H1 (cell line): ENCODE data around the gene GCSAM. TPM values are rescaled to one million over a fixed set of nuclear protein-coding genes. Genes with fewer than 3 reads are reported as not detected.

ENCODE experiments used
- CTCF ChIA-PET: fragments of 300-600 bp; sonication (Branson Sonifier 250); formaldehyde crosslinking; loops from one replicate; lab custom pipeline; 2021; ENCODE audit not compliant: partially characterized antibody; lab: Charles Lee
- POLR2A ChIA-PET: fragments of 300-600 bp; sonication (Branson Sonifier 250); formaldehyde crosslinking; loops from one replicate; lab custom pipeline; 2021; ENCODE audit warnings: inconsistent platforms; ENCODE audit not compliant: partially characterized antibody; lab: Charles Lee
- DNase-seq, 2 experiments: peaks; one replicate each; pipeline versions ENCODE4 v3.0.0 to v3.0.0-alpha.2; 2010 to 2022; ENCODE audit warnings: low spot score in 2 of 2, low read depth in 1 of 2, mixed read lengths in 1 of 2
- FAIRE-seq: peaks from 2 replicates; lab custom pipeline; 2011; peaks lifted over from hg19 to GRCh38; lab: Jason Lieb, UNC
- H2AFZ ChIP-seq: 2 replicates; pipeline ENCODE4 v1.8.1; 2012; ENCODE audit warnings: low read length, inconsistent platforms
- H2AK5ac ChIP-seq: 2 replicates; pipeline ENCODE4 v1.6.1; 2013; ENCODE audit warnings: low read depth, low read length
- H2BK120ac ChIP-seq: replicated peaks from 2 replicates; pipeline ENCODE3; 2013; ENCODE audit warnings: low read depth, low read length, inconsistent platforms
- H2BK12ac ChIP-seq: 2 replicates; pipeline ENCODE4 v1.6.1; 2013; ENCODE audit warnings: low read depth, low read length
- H2BK15ac ChIP-seq: 2 replicates; pipeline ENCODE4 v1.6.1; 2013; ENCODE audit warnings: low read length
- H2BK20ac ChIP-seq: 2 replicates; pipeline ENCODE4 v1.6.1; 2013; ENCODE audit warnings: low read length
- H2BK5ac ChIP-seq: 2 replicates; pipeline ENCODE4 v1.6.1; 2013; ENCODE audit warnings: low read depth, low read length
- H3K14ac ChIP-seq: 2 replicates; pipeline ENCODE4 v1.6.1; 2013; ENCODE audit warnings: inconsistent platforms; ENCODE audit not compliant: insufficient read length
- H3K18ac ChIP-seq: 2 replicates; pipeline ENCODE4 v1.6.1; 2013; ENCODE audit warnings: low read length; ENCODE audit errors: extremely low read depth
- H3K23ac ChIP-seq: 2 replicates; pipeline ENCODE4 v1.6.1; 2013; ENCODE audit warnings: inconsistent platforms; ENCODE audit not compliant: insufficient read length
- H3K23me2 ChIP-seq: 2 replicates; pipeline ENCODE4 v1.6.1; 2013; ENCODE audit warnings: low read depth, low read length
- H3K27ac ChIP-seq: 2 replicates; pipeline ENCODE4 v1.6.1; 2011; ENCODE audit warnings: low read depth, low read length, inconsistent platforms
- H3K27me3 ChIP-seq, 4 experiments: replicated peaks in 1 of 4; 1 replicate in 1 of 4; 2 replicates in 3 of 4; pipeline versions ENCODE4 v1.6.1 to v1.8.1; 2011 to 2013; ENCODE audit warnings: low read length in 3 of 4, mild to moderate bottlenecking in 3 of 4, inconsistent platforms in 2 of 4, mixed read lengths in 2 of 4, moderate library complexity in 1 of 4; ENCODE audit not compliant: control insufficient read depth in 3 of 4, insufficient read depth in 3 of 4; ENCODE audit errors: extremely low read depth in 1 of 4
- H3K36me3 ChIP-seq, 4 experiments: 2 replicates each; pipeline versions ENCODE4 v1.6.1 to v1.8.1; 2011 to 2013; ENCODE audit warnings: mild to moderate bottlenecking in 4 of 4, low read length in 3 of 4, moderate library complexity in 2 of 4, control low read depth in 1 of 4, inconsistent platforms in 1 of 4; ENCODE audit not compliant: insufficient read depth in 4 of 4, control insufficient read depth in 2 of 4
- H3K4ac ChIP-seq: replicated peaks from 2 replicates; pipeline ENCODE3; 2013; ENCODE audit warnings: low read length, low read depth, mixed read lengths, inconsistent platforms; ENCODE audit not compliant: insufficient read length
- H3K4me1 ChIP-seq, 4 experiments: replicated peaks in 1 of 4; 1 replicate in 1 of 4; 2 replicates in 3 of 4; pipeline versions ENCODE4 v1.6.1 to v1.8.1; 2011 to 2013; ENCODE audit warnings: low read length in 3 of 4, inconsistent platforms in 2 of 4, mixed read lengths in 1 of 4; ENCODE audit not compliant: insufficient read depth in 4 of 4, control insufficient read depth in 3 of 4
- H3K4me2 ChIP-seq, 2 experiments: 2 replicates each; pipeline versions ENCODE4 v1.6.1 to v1.8.1; 2011 to 2013; ENCODE audit warnings: low read depth in 2 of 2, low read length in 2 of 2, control low read depth in 1 of 2, inconsistent platforms in 1 of 2, mild to moderate bottlenecking in 1 of 2; ENCODE audit not compliant: insufficient read depth in 1 of 2
- H3K4me3 ChIP-seq, 4 experiments: fragments of 200-600, 300-600 bp in 1 of 4; sonication (generic), shearing (Covaris generic), sonication (Bioruptor Twin) in 1 of 4; 2 replicates each; pipeline versions ENCODE4 v1.5.1 to v1.8.1; 2011 to 2016; ENCODE audit warnings: low read length in 4 of 4, low read depth in 3 of 4, control low read depth in 2 of 4, inconsistent platforms in 2 of 4, mild to moderate bottlenecking in 2 of 4, mixed read lengths in 1 of 4, moderate library complexity in 1 of 4; ENCODE audit not compliant: insufficient read depth in 2 of 4; ENCODE audit errors: extremely low read depth in 1 of 4
- H3K56ac ChIP-seq: replicated peaks from 2 replicates; pipeline ENCODE3; 2013; ENCODE audit warnings: low read depth, mild to moderate bottlenecking, mixed read lengths, low read length, inconsistent platforms; ENCODE audit not compliant: insufficient read length
- H3K79me1 ChIP-seq: 2 replicates; pipeline ENCODE4 v1.6.1; 2013; ENCODE audit warnings: low read depth, low read length, control low read depth
- H3K79me2 ChIP-seq, 2 experiments: 2 replicates each; pipeline versions ENCODE4 v1.6.1 to v1.8.1; 2012 to 2013; ENCODE audit warnings: low read length in 2 of 2, mild to moderate bottlenecking in 2 of 2, inconsistent platforms in 1 of 2; ENCODE audit not compliant: insufficient read depth in 2 of 2, control insufficient read depth in 1 of 2
- H3K9ac ChIP-seq, 4 experiments: replicated peaks in 1 of 4; 1 replicate in 1 of 4; 2 replicates in 3 of 4; pipeline versions ENCODE4 v1.6.1 to v1.8.1; 2011 to 2013; ENCODE audit warnings: low read depth in 3 of 4, low read length in 3 of 4, control low read depth in 2 of 4, mild to moderate bottlenecking in 2 of 4, moderate library complexity in 2 of 4, inconsistent platforms in 1 of 4; ENCODE audit errors: extremely low read depth in 1 of 4
- H3K9me3 ChIP-seq, 2 experiments: 2 replicates each; pipeline versions ENCODE4 v1.6.1 to v1.8.1; 2012 to 2013; ENCODE audit warnings: mild to moderate bottlenecking in 2 of 2, moderate library complexity in 2 of 2, control low read depth in 1 of 2, inconsistent platforms in 1 of 2, low read depth in 1 of 2, low read length in 1 of 2, mixed read lengths in 1 of 2; ENCODE audit not compliant: insufficient read depth in 2 of 2
- H4K20me1 ChIP-seq, 2 experiments: replicated peaks in 1 of 2; 2 replicates each; pipeline versions ENCODE3 to v1.8.1; 2011 to 2013; ENCODE audit warnings: inconsistent platforms in 2 of 2, low read length in 2 of 2, mild to moderate bottlenecking in 1 of 2; ENCODE audit not compliant: insufficient read depth in 2 of 2, control insufficient read depth in 1 of 2
- H4K5ac ChIP-seq: 2 replicates; pipeline ENCODE4 v1.6.1; 2013; ENCODE audit warnings: low read length, low read depth, mixed read lengths, inconsistent platforms; ENCODE audit not compliant: insufficient read length
- H4K8ac ChIP-seq: 2 replicates; pipeline ENCODE4 v1.8.0; 2013; ENCODE audit warnings: mild to moderate bottlenecking, moderate library complexity, low read length, inconsistent platforms; ENCODE audit not compliant: insufficient read depth; ENCODE audit errors: extremely low read depth
- H4K91ac ChIP-seq: replicated peaks from 2 replicates; pipeline ENCODE3; 2013; ENCODE audit warnings: low read length, mixed read lengths, inconsistent platforms; ENCODE audit not compliant: insufficient read length
- POLR2A ChIP-seq, 2 experiments: IDR thresholded peaks; 1 replicate in 1 of 2; 2 replicates in 1 of 2; pipeline ENCODE4 v1.6.1; 2011; ENCODE audit warnings: low read depth in 2 of 2, low read length in 2 of 2, mild to moderate bottlenecking in 2 of 2; ENCODE audit errors: control extremely low read depth in 1 of 2
- SIN3A ChIP-seq, 2 experiments: IDR thresholded peaks in 1 of 2; conservative IDR thresholded peaks in 1 of 2; 2 replicates each; pipeline ENCODE4 v1.6.1; 2011 to 2012; ENCODE audit warnings: low read length in 2 of 2, improper control_type of control experiment in 1 of 2, low read depth in 1 of 2, mild to moderate bottlenecking in 1 of 2
- WGBS, 2 experiments: shearing (Covaris generic) in 1 of 2; methylation state at CpG; one replicate each; pipeline versions ENCODE4 v1.1.6 to v1.1.7; 2013 to 2015; ENCODE audit warnings: low lambda C conversion rate in 2 of 2, mixed read lengths in 2 of 2, inconsistent platforms in 1 of 2, low coverage in 1 of 2, missing lambda C conversion rate in 1 of 2; ENCODE audit not compliant: insufficient replicate concordance in 2 of 2, insufficient coverage in 1 of 2, insufficient read length in 1 of 2; ENCODE audit errors: extremely low coverage in 1 of 2, missing lambda C conversion rate in 1 of 2; 5-methylcytosine and 5-hydroxymethylcytosine counted together
- polyA plus RNA-seq, 7 experiments: library from polyadenylated mRNA; depleted of rRNA in 3 of 7; stranded (reverse) in 5 of 7; unstranded in 2 of 7; fragments of >200 nt in 5 of 7; fragments of 200-250 nt in 2 of 7; gene quantifications; 1 replicate in 5 of 7; 2 replicates in 1 of 7; 4 replicates in 1 of 7; pipeline versions ENCODE4 v1.2.1 to v1.2.3, GENCODE V29; 2011 to 2013; ENCODE audit warnings: missing spikeins in 2 of 7, mixed read lengths in 2 of 7
- total RNA-seq: library from RNA; stranded (reverse); fragmentation: NEBNext Ultra II Directional; extraction: Animal tissue kit (Norgen Biotek cat#: 25700); gene quantifications from 2 replicates; pipeline ENCODE4 v1.2.1, GENCODE V29; 2021

Gene GCSAM
- total and polyA plus RNA-seq, 2 of the 8 experiments (the other 6 are each of a cell fraction or from before 2014, with no cell fraction given) = not detected

GRCh38 chr3:112074006-112074405 lies 59.0 kb downstream of the GCSAM start:
- CTCF ChIA-PET = no interaction called here
- WGBS, 2 experiments = 87% methylated on average over 2 of the region's 2 CpGs; no CpG with 5 or more reads in 1 of the 2 experiments
- TF ChIP-seq POLR2A (IDR thresholded peaks at IDR 0.05; ENCODE audit: control extremely low read depth in 1 of 2, low read depth in 2 of 2, low read length in 2 of 2) (no peak), SIN3A (conservative IDR thresholded peaks at IDR 0.05 in 1 of 2, IDR thresholded peaks at IDR 0.05 in 1 of 2; ENCODE audit: low read depth in 1 of 2, low read length in 2 of 2) (no peak)

More at GRCh38 chr3:112074006-112074405, 59.0 kb downstream of the GCSAM start:
- Histone ChIP-seq H3K4me3 (no peak overlapping the region), H2BK20ac (no peak overlapping the region), H3K79me1 (no peaks in the 10 kb centered on the region), H2AFZ (no peak overlapping the region), H2BK12ac (no peak overlapping the region), H3K23me2 (no peaks in the 10 kb centered on the region), H2BK15ac (no peak overlapping the region), H3K18ac (no peak overlapping the region), H3K27me3 (no peaks in the 10 kb centered on the region), H3K36me3 (no peaks in the 10 kb centered on the region), H3K4me1 (peaks cover 0 to 2% (median 0%) of the 10 kb centered on the region in 4 experiments; a peak in 1 of 7 replicates), H3K23ac (no peak overlapping the region), H2BK120ac (no peak overlapping the region), H3K14ac (no peak overlapping the region), H3K9me3 (no peaks in the 10 kb centered on the region), H2AK5ac (no peak overlapping the region), H2BK5ac (no peak overlapping the region), H3K4me2 (no peak overlapping the region), H3K56ac (no peak overlapping the region), H3K27ac (no peak overlapping the region), H3K79me2 (no peaks in the 10 kb centered on the region), H4K8ac (no peak overlapping the region), H4K5ac (no peak overlapping the region), H4K91ac (no peak overlapping the region), H3K9ac (no peak overlapping the region), H3K4ac (no peak overlapping the region), H4K20me1 (no peaks in the 10 kb centered on the region)
- FAIRE-seq (no peak), DNase-seq (no peak)
- POLR2A ChIA-PET = no interaction called here
